HFFc6 (cell line): ENCODE measurements around the gene ANGPTL8. TPM values are rescaled to one million over a fixed set of nuclear protein-coding genes. Genes with fewer than 3 reads are reported as not detected.

Experiments used
- DNase-seq: peaks from one replicate; pipeline ENCODE4 v3.0.0-alpha.2; 2018
- H3K27ac Mint-ChIP-seq: 2 replicates; pipeline ENCODE4 v1.8.0; 2020; ENCODE audit warnings: mild to moderate bottlenecking, mixed read lengths
- H3K27me3 Mint-ChIP-seq: 2 replicates; pipeline ENCODE4 v1.8.0; 2021; ENCODE audit warnings: mild to moderate bottlenecking, moderate library complexity, mixed read lengths; ENCODE audit not compliant: insufficient read depth
- H3K36me3 Mint-ChIP-seq: 2 replicates; pipeline ENCODE4 v1.8.0; 2021; ENCODE audit warnings: low read depth, mixed read lengths
- H3K4me1 Mint-ChIP-seq: 2 replicates; pipeline ENCODE4 v1.8.0; 2020; ENCODE audit warnings: low read depth, mixed read lengths
- H3K4me3 Mint-ChIP-seq: 2 replicates; pipeline ENCODE4 v1.8.0; 2020; ENCODE audit warnings: mild to moderate bottlenecking, moderate library complexity, mixed read lengths
- H3K9me3 Mint-ChIP-seq: 2 replicates; pipeline ENCODE4 v1.8.0; 2020; ENCODE audit warnings: mild to moderate bottlenecking, mixed read lengths
- CTCF ChIP-seq: fragments of 200-600 bp; sonication (generic); IDR thresholded peaks from 2 replicates; pipeline ENCODE4 v1.5.0; 2021; ENCODE audit warnings: antibody characterized with exemption, mild to moderate bottlenecking
- long read RNA-seq: library from polyadenylated mRNA; unstranded; transcript quantifications from one replicate; pipeline ENCODE4 v2.0.0, GENCODE V29; 2019
- total RNA-seq, 6 experiments: library from RNA; stranded (reverse); fragmentation: NEBNext Ultra II Directional; extraction: Animal tissue kit (Norgen Biotek cat#: 25700); gene quantifications; 2 replicates in 1 of 6; 3 replicates in 5 of 6; pipeline ENCODE4 v1.2.3, GENCODE V29; 2021

ANGPTL8 gene
- not detected for total RNA-seq
- long read RNA-seq = 0 reads

- no peak for TF ChIP-seq CTCF
- Mint-ChIP-seq H3K36me3 (peaks cover 11% of the 10 kb centered on the region), H3K27me3 (no peaks in the 10 kb centered on the region; the same call in 1 of the 2 replicates), H3K9me3 (no peaks in the 10 kb centered on the region), H3K27ac (no peak within 1 kb of the TSS), H3K4me3 (no peak within 1 kb of the TSS), H3K4me1 (peaks cover 4% of the 10 kb centered on the region; the same call in 1 of the 2 replicates)
- no peak for DNase-seq
These were observed at the start of gene ANGPTL8 for GRCh38 chr19:11239377-11240000. TSS of gene ANGPTL8 (plus strand) at chr19:11239619. CDS start at chr19:11239638, 19 bp downstream.

- Mint-ChIP-seq H3K4me1 (peaks cover 41% of the 10 kb centered on the region), H3K9me3 (peaks cover 5% of the 10 kb centered on the region), H3K27me3 (no peaks in the 10 kb centered on the region; the same call in 1 of the 2 replicates), H3K4me3 (peak overlapping the region; percentile 71; the same call in 1 of the 2 replicates), H3K27ac (peak overlapping the region; percentile 83), H3K36me3 (peaks cover 46% of the 10 kb centered on the region)
- DNase-seq = no peak
- TF ChIP-seq CTCF = no peak
These were observed 48.9 kb upstream of the ANGPTL8 start for GRCh38 chr19:11190501-11190900.

GRCh38 chr19:11191273-11191755, 48.1 kb upstream of the ANGPTL8 start:
- peak; percentile 86 for DNase-seq
- H3K4me1 Mint-ChIP-seq = peaks cover 49% of the 10 kb centered on the region
- H3K36me3 Mint-ChIP-seq = peaks cover 42% of the 10 kb centered on the region
- no peak for TF ChIP-seq CTCF
- peaks cover 5% of the 10 kb centered on the region for H3K9me3 Mint-ChIP-seq
- H3K27ac Mint-ChIP-seq = peak overlapping the region; percentile 82
- H3K4me3 Mint-ChIP-seq = peak overlapping the region; percentile 59
- H3K27me3 Mint-ChIP-seq = no peaks in the 10 kb centered on the region; the same call in 1 of the 2 replicates

- H3K27ac Mint-ChIP-seq = peak overlapping the region; percentile 82
- H3K36me3 Mint-ChIP-seq = peaks cover 36% of the 10 kb centered on the region
- TF ChIP-seq CTCF = no peak
- peaks cover 52% of the 10 kb centered on the region for H3K4me1 Mint-ChIP-seq
- no peak for DNase-seq
- H3K4me3 Mint-ChIP-seq = peak overlapping the region; percentile 59
- H3K27me3 Mint-ChIP-seq = no peaks in the 10 kb centered on the region; the same call in 1 of the 2 replicates
- H3K9me3 Mint-ChIP-seq = peaks cover 5% of the 10 kb centered on the region
These were observed 47.5 kb upstream of the ANGPTL8 start for GRCh38 chr19:11191934-11192333.

- Mint-ChIP-seq H3K9me3 (peaks cover 5% of the 10 kb centered on the region), H3K4me1 (peaks cover 51% of the 10 kb centered on the region), H3K36me3 (peaks cover 25% of the 10 kb centered on the region), H3K27me3 (no peaks in the 10 kb centered on the region; the same call in 1 of the 2 replicates), H3K4me3 (no peak overlapping the region), H3K27ac (no peak overlapping the region)
- DNase-seq = no peak
- TF ChIP-seq CTCF = no peak
These were observed 46.2 kb upstream of the ANGPTL8 start for GRCh38 chr19:11192957-11193939.
